Measurements from ENCODE around the gene OR6C68. TPM values are rescaled to one million over a fixed set of nuclear protein-coding genes. Genes with fewer than 3 reads are reported as not detected.
"Not testable (repeated sequence)": the region's sequence is repeated elsewhere in the genome, so short reads cannot be mapped to it uniquely, and the experiment has no call there.

Gene OR6C68
- total and polyA plus RNA-seq, 10 donors: not detected

- Histone ChIP-seq H3K36me3 (no peaks in the 10 kb centered on the region), H3K4me3 (no peak overlapping the region), H3K4me1 (peaks cover 0 to 17% (median 8%) of the 10 kb centered on the region in 6 donors), H3K27me3 (replicated peaks in 1 of 7) (no peaks in the 10 kb centered on the region), H3K9me3 (peaks cover 0 to 17% (median 4%) of the 10 kb centered on the region in 8 donors), H3K27ac (no peak overlapping the region)
- TF ChIP-seq POLR2AphosphoS5 (IDR thresholded peaks at IDR 0.05) (no peak), POLR2A (IDR thresholded peaks at IDR 0.05) (no peak), CTCF (IDR thresholded peaks at IDR 0.05 in 8 of 11, conservative IDR thresholded peaks at IDR 0.05 in 3 of 11) (no peak)
- no peak for DNase-seq
- intact Hi-C loops (cut with DNase I; ENCODE audit: low total_unique reads): no loop called here
- WGBS, 5 donors: 15 to 27% (median 22%) methylated on average over 2 of the region's 2 CpGs
These were observed 24.3 kb upstream of the OR6C68 start for GRCh38 chr12:55467836-55468235.

- Histone ChIP-seq H3K4me1 (peaks cover 0 to 17% (median 8%) of the 10 kb centered on the region in 6 donors), H3K9me3 (peaks cover 0 to 8% (median 4%) of the 10 kb centered on the region in 8 donors), H3K27me3 (replicated peaks in 1 of 7) (no peaks in the 10 kb centered on the region), H3K36me3 (no peaks in the 10 kb centered on the region), H3K4me3 (no peak overlapping the region), H3K27ac (no peak overlapping the region)
- DNase-seq: no peak
- intact Hi-C loops (cut with DNase I; ENCODE audit: low total_unique reads): no loop called here
- TF ChIP-seq POLR2A (IDR thresholded peaks at IDR 0.05) (no peak), POLR2AphosphoS5 (IDR thresholded peaks at IDR 0.05) (no peak), CTCF (IDR thresholded peaks at IDR 0.05 in 8 of 11, conservative IDR thresholded peaks at IDR 0.05 in 3 of 11) (no peak)
- 68 to 81% (median 74%) methylated on average over 2 of the region's 2 CpGs for WGBS, 5 donors
These were observed 22.9 kb upstream of the OR6C68 start for GRCh38 chr12:55469291-55469690.

- intact Hi-C loops (cut with DNase I; ENCODE audit: low total_unique reads): no loop called here
- 83 to 92% (median 86%) methylated on average over 3 of the region's 3 CpGs for WGBS, 5 donors
- DNase-seq: no peak
- TF ChIP-seq POLR2AphosphoS5 (IDR thresholded peaks at IDR 0.05) (no peak), POLR2A (IDR thresholded peaks at IDR 0.05) (no peak), CTCF (IDR thresholded peaks at IDR 0.05 in 8 of 11, conservative IDR thresholded peaks at IDR 0.05 in 3 of 11) (no peak)
- H3K4me1 ChIP-seq: peaks cover 0 to 17% (median 8%) of the 10 kb centered on the region in 6 donors
- H3K9me3 ChIP-seq: no peaks in the 10 kb centered on the region
- H3K27ac ChIP-seq: no peak within 1 kb of the TSS
- no peaks in the 10 kb centered on the region for H3K36me3 ChIP-seq
- no peak within 1 kb of the TSS for H3K4me3 ChIP-seq
- no peaks in the 10 kb centered on the region for H3K27me3 ChIP-seq (replicated peaks in 1 of 7)
These were observed 21.9 kb upstream of the OR6C68 start, which contains the start of gene OR6C70 for GRCh38 chr12:55470088-55470829. Gene OR6C70, minus strand, starts transcription at chr12:55470138. Its CDS starts 0 bp downstream, at chr12:55470138.

- Histone ChIP-seq H3K9me3 (no peaks in the 10 kb centered on the region), H3K27me3 (replicated peaks in 1 of 7) (no peaks in the 10 kb centered on the region), H3K27ac (no peak overlapping the region), H3K4me1 (peaks cover 0 to 13% (median 3%) of the 10 kb centered on the region in 6 donors), H3K36me3 (no peaks in the 10 kb centered on the region), H3K4me3 (no peak overlapping the region)
- intact Hi-C loops (cut with DNase I; ENCODE audit: low total_unique reads): no loop called here
- DNase-seq: no peak
- TF ChIP-seq POLR2AphosphoS5 (IDR thresholded peaks at IDR 0.05) (no peak), CTCF (IDR thresholded peaks at IDR 0.05 in 8 of 11, conservative IDR thresholded peaks at IDR 0.05 in 3 of 11) (no peak), POLR2A (IDR thresholded peaks at IDR 0.05) (no peak)
- WGBS, 5 donors: 87 to 95% (median 93%) methylated on average over 1 of the region's 1 CpG
These were observed 19.9 kb upstream of the OR6C68 start for GRCh38 chr12:55472264-55472663.

- DNase-seq; H3K27ac ChIP-seq; intact Hi-C loops (cut with DNase I; ENCODE audit: low total_unique reads); H3K4me1 ChIP-seq; H3K27me3 ChIP-seq (replicated peaks in 1 of 7); H3K9me3 ChIP-seq; H3K4me3 ChIP-seq; H3K36me3 ChIP-seq: not testable (repeated sequence)
- WGBS, 5 donors: 94 to 100% (median 97%) methylated on average over 1 to 29 of the region's 29 CpGs
These were observed 13.0 kb upstream of the OR6C68 start for GRCh38 chr12:55479136-55479535.

GRCh38 chr12:55484284-55484683, 7.9 kb upstream of the OR6C68 start:
- H3K27ac ChIP-seq; H3K4me3 ChIP-seq; intact Hi-C loops (cut with DNase I; ENCODE audit: low total_unique reads); H3K27me3 ChIP-seq (replicated peaks in 1 of 7); DNase-seq; H3K4me1 ChIP-seq; H3K36me3 ChIP-seq; H3K9me3 ChIP-seq: not testable (repeated sequence)
- WGBS, 5 donors: 50 to 84% (median 71%) methylated on average over 2 to 13 of the region's 13 CpGs

Data from spleen (tissue), 11 donors.